Spleen (tissue), 7 donors: ENCODE results near the gene DBNDD1.

Source experiments
- POLR2A ChIP-seq, 3 donors: fragments of 450-650 bp; IDR thresholded peaks; one replicate each; pipeline ENCODE4 v1.5.1; 2017; ENCODE audit warnings: antibody characterized with exemption in 3 of 3, mild to moderate bottlenecking in 1 of 3
- POLR2AphosphoS5 ChIP-seq, 3 donors: sonication (generic); formaldehyde crosslinking; IDR thresholded peaks; one replicate each; pipeline ENCODE4 v1.5.1; 2017; ENCODE audit warnings: antibody characterized with exemption in 3 of 3
- TF ChIP-seq, protein P1 (sequence below), 11 experiments: fragments of 200-600 bp in 7 of 11; fragments of 450-650 bp in 4 of 11; sonication (generic) in 4 of 11; IDR thresholded peaks in 8 of 11; conservative IDR thresholded peaks in 3 of 11; 1 replicate in 7 of 11; 2 replicates in 4 of 11; pipeline versions ENCODE4 v1.4.0 to v1.8.0; 2016 to 2021; ENCODE audit warnings: antibody characterized with exemption in 11 of 11, inconsistent platforms in 4 of 11, mild to moderate bottlenecking in 1 of 11
- donor health status: DM: no; HTN: no; CAD: no; lungs with moderate emphysema.
- donor health status: DM: no; HTN: no; CAD: no.
- donor health status: DM: no; HTN: no; CAD: no.

DNA sequence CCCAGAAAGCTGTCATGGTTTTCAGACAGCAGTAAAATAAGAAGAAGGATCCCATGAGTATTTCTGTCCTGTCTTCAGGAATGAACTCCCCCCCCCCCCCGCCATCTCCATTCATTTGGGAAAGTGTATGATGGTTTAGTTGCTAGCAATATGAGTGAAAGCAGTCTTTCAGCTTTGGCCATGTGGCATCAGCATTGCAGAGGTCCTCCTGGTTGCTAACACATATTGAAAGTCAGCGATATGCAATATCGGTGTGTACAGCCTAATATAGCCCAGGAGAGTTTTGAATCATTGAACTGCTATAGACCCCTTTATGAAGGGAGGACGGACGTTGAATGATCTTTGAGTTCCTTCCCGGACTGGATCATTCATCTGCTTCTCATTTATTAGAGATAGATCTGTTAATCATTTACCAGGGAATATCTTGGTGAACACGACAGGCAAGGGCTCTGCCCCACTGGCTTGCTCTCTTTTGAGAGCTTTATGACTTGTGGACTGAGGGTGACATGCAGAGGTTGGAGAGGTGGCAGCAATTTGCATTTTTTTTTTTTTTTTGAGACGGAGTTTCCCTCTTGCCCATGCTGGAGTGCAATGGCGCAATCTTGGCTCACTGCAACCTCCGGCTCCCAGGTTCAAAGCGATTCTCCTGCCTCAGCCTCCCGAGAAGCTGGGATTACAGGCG, 45.5 kb downstream of the DBNDD1 start:
- TF ChIP-seq, protein P1, sequence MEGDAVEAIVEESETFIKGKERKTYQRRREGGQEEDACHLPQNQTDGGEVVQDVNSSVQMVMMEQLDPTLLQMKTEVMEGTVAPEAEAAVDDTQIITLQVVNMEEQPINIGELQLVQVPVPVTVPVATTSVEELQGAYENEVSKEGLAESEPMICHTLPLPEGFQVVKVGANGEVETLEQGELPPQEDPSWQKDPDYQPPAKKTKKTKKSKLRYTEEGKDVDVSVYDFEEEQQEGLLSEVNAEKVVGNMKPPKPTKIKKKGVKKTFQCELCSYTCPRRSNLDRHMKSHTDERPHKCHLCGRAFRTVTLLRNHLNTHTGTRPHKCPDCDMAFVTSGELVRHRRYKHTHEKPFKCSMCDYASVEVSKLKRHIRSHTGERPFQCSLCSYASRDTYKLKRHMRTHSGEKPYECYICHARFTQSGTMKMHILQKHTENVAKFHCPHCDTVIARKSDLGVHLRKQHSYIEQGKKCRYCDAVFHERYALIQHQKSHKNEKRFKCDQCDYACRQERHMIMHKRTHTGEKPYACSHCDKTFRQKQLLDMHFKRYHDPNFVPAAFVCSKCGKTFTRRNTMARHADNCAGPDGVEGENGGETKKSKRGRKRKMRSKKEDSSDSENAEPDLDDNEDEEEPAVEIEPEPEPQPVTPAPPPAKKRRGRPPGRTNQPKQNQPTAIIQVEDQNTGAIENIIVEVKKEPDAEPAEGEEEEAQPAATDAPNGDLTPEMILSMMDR (IDR thresholded peaks at IDR 0.05 in 8 of 11, conservative IDR thresholded peaks at IDR 0.05 in 3 of 11): no peak
- TF ChIP-seq POLR2A (IDR thresholded peaks at IDR 0.05) (no peak), POLR2AphosphoS5 (IDR thresholded peaks at IDR 0.05) (no peak)
